ENCODE data around the gene CHRND.
"Not testable (repeated sequence)": the region's sequence is repeated elsewhere in the genome, so short reads cannot be mapped to it uniquely, and the experiment has no call there.

Gene CHRND

DNA sequence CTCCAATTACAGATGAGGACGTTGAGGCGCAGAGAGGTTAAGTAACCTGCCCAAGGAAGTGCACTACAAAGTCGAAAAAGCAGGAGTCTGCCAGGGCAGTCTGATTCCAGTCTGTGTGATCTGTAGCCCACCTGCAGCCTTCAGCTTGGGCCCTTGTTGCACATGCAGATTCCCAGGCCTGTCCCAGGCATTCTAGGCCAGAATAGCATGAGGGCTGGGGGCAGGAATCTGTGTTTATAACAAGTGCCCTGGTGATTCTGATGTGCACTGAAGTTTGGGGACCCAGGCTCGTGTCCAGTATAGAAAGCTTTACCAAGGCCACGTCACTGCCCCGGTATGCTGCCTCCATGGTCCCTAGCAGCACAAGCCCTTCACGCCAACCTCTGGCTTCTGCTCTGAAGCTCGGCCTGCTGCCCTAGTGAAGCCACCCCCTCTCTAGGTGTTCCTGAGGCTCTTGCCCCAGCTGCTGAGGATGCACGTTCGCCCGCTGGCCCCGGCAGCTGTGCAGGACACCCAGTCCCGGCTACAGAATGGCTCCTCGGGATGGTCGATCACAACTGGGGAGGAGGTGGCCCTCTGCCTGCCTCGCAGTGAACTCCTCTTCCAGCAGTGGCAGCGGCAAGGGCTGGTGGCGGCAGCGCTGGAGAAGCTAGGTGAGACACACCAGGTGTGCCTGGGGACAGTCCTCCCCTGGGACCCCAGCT is 18.1 kb downstream of the CHRND start:
- no peak for DNase-seq

DNA sequence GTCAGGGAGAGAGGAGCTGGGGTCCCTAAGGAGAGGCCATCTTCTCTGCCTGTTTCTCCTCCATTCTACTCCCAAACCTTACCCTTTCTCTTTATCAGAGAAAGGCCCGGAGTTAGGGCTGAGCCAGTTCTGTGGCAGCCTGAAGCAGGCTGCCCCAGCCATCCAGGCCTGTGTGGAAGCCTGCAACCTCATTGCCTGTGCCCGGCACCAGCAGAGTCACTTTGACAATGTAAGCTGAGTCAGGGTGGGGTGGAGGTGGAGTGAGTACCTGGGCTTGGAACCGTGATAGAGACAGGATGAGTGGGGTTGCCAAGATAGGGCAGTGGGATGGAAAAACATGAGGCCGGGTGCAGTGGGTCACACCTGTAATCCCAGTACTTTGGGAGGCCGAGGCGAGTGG is 18.7 kb downstream of the CHRND start:
- DNase-seq: no peak

GRCh38 chr2:232545511-232546375 is 19.8 kb downstream of the CHRND start:
- DNase-seq: no peak

DNA sequence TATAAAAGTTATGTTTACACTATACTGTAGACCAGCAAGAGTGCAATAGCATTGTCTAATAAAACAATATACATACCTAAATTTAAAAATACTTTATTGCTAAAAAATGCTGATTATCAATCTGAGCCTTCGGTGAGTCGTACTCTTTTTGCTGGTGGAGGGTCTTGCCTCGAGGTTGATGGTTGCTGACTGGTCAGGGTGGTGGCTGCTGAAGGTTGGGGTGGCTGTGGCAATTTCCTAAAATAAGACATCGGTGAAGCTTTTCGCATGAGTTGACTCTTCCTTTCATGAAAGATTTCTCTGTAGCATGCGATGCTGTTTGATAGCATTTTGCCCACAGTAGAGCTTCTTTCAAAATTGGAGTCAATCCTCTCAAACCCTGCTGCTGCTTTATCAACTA is 22.0 kb downstream of the CHRND start:
- DNase-seq: no peak

GRCh38 chr2:232549655-232550353 is 23.8 kb downstream of the CHRND start:
- no peak for DNase-seq

GRCh38 chr2:232550354-232551249 is 24.6 kb downstream of the CHRND start, which contains the start of the genes EIF4E2 and TIGD1:
TSS of gene EIF4E2 (plus strand) at chr2:232550689. CDS start at chr2:232550725, 36 bp downstream.
TSS of gene TIGD1 (minus strand) at chr2:232550557. CDS start at chr2:232549882, 675 bp downstream.
- peak; percentile 93 for DNase-seq

DNA sequence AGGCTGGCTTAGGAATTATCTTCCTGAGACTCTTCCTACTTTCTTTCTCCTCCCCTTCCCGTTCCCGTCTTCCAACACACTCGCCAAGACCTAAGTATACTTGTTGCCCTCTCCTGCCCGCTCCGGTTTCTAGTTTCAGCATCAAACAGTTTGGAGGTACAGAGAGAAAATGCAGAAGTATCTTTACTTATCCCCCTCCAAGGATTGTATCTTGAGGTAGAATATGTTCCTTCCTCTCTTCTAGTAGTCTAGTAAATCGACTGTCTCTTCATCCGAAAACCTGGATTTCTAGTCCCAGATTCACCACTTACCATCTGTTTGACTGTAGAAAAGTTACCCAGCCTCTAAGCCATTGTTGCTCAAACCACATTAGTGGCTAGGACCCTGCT is 25.3 kb downstream of the CHRND start:
- DNase-seq: no peak

DNA sequence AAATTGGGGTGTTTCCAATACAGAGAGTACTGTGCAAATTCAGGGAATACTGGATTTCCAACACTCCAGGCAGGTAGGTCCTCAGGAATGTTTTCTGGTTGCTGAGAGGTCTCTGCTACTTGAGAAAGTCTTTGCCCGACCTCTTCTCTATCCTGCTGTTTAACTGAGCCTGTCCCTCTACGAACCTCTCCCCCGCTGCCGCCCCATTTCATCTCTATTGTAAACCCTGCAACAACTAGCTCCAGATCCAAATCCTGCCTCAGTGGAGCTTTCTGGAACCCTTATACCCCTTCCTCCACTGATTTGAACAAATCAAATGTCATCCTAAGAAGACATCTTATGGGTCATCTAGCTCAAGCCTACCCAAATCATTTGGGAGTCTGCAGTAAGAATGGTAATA is 25.8 kb downstream of the CHRND start:
- no peak for DNase-seq

DNA sequence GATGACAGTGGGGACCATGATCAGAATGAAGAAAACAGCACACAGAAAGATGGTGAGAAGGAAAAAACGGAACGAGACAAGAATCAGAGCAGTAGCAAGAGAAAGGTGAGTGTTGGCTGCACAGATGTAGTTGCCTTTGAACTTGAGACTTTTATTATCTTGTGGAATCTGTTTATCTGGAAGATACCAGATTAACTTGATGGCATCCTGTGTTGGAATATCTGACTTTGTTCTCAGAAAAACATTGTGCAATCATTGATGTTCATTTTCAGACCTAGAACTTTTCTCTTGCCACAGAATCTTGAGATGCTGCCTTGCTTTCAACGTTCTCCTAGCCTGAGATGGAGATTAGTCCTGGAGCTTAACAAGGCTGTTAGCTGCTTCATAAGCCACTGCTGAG is 30.5 kb downstream of the CHRND start:
- DNase-seq: no peak

DNA sequence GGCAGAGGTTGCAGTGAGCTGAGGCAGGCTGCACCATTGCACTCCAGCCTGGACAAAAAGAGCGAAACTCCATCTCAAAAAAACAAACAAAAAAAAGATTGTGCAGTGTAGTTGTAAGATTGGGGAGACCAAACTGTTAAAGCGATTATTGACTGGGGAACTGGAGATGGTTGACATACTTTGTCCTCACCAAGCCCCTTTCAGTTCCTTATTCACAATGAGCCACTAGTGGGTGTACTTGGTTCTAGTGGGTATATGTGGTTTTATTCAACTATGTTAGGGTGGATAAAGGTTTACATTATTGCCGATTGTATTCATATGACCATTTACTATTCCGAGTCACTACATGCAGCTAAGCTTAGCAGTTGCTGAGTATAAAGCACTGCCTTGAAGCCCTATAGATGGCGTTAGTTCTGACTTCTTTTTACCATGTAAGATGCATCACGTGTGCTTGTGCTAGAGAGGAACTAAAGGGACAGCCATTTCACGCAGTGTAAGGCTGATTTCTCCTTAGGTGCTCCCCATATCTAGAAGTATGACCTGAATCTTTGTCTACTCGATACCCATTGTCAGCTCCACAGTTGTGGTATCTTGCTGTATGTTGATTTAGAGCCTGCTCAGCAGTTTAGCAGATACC is 36.7 kb downstream of the CHRND start:
- no peak for DNase-seq

- no peak for DNase-seq
Observed at GRCh38 chr2:232563580-232563979, 37.6 kb downstream of the CHRND start.

GRCh38 chr2:232567721-232568120 is 41.8 kb downstream of the CHRND start:
- DNase-seq: no peak

GRCh38 chr2:232568161-232568560 is 42.2 kb downstream of the CHRND start:
- no peak for DNase-seq

- DNase-seq: no peak
Observed at GRCh38 chr2:232569541-232569940, 43.6 kb downstream of the CHRND start.

GRCh38 chr2:232570481-232570880 is 44.5 kb downstream of the CHRND start:
- DNase-seq: not testable (repeated sequence)

GRCh38 chr2:232571026-232571474 is 45.1 kb downstream of the CHRND start:
- no peak for DNase-seq

- no peak for DNase-seq
Observed at GRCh38 chr2:232573042-232573441, 47.1 kb downstream of the CHRND start.

DNA sequence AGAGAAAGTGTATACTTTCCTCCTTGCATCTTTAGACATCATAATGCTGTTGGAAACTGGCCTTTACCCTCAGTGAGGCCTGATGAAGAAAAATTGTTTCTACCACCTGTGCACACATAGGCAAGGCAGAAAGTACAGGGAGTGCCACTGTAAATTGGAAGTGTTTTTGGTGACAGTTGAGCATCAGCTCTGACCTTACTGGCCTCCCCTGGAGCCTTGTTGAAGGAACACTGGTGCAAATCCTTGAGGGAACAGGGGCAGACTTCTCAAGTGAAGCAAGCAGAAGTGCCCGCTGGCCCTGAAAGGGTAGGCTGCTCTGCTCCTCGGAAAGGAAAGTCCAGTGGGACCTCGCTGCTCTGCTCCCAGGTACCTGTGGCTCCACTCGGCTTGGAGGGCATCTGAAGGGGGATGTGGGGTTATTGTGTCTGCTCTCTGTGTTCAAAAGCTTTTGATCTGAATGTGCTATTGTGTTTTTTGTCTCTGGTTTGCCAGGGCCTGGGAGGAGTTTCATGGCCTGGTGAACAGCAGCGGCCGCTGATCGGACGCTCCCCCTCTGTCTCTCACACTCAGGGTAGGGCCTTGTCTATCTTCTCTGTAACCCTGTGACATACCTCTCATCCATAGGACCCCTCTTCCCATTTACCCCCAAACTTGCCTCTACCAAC is 47.9 kb downstream of the CHRND start:
- no peak for DNase-seq

DNA sequence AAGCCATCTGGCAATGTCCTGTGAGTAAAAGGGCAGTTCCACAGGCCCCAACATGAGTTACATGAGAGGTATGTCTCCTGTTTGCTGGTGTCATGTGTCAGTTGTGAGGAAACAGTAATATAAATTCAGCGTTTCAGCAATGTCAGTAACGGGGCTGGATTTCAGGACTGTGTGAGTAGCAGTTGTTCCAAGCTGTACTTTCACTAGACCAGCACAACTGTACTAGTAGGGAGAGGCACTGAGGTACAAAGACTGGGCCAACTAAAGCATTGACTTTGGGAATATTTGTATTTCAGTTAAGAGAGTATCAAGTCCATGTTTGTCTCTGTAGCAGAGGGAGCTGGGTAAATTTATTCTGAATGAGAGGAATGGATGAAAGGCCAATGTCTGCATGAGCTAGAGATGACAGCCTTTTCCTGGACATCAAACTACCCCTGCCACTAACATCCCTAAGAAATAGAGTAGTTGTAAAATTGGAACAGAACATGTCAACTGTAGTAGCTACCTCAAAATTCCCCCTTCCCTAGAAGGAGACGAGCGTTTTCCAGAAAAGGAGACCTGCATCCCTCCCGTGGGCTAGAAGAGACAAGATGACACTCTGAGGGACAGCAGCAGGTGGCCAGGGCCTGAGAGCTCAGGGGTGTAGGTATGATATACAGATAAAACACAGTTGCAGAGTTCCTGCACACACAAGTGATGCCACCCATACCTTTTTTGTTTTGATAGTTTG is 48.9 kb downstream of the CHRND start:
- no peak for DNase-seq

DNA sequence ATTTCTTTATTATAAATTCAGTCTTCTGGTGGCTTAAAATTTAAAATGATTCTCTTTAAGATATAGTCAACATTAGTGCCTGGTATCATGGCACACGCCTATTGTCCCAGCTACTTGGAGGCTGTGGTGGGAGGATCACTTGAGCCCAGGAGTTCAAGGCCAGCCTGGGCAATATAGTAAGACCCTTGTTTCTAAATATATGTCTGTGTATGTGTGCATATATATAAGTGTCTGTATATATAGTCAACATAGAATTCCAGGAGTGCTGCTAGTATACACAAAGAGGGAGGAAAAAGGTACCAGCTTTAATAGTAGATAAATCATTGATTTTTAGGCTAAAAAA is 49.4 kb downstream of the CHRND start:
- no peak for DNase-seq

DNA sequence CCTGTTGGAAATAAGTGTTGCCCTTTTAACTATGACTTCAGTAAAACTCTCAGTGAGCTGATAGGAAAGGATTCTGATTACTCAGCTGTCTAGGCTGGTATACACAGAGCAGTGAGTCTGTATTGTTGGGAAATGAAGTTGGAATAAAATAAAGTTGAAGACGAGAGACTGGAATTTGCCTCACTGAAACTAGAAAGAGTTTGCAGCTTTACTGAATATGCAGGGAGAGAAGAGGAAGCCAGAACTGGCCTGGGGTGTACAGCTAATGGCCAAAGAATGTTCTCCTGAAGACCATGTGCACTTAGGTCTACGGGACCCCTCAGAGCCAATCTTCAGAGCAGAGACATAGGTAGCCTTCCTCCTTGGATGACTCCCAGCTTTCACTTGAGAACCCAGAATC is 51.0 kb downstream of the CHRND start:
- DNase-seq: no peak
